AG08395 (cell line): ENCODE data around the gene PRRC2B.
A peak's percentile ranks its signal among the peaks of the same experiment; 100 is the strongest.
"Not testable (repeated sequence)": the region's sequence is repeated elsewhere in the genome, so short reads cannot be mapped to it uniquely, and the experiment has no call there.

Source experiments
- DNase-seq: peaks from one replicate; pipeline ENCODE4 v3.0.0; 2012; ENCODE audit warnings: mixed read lengths, low spot score

PRRC2B gene

DNA sequence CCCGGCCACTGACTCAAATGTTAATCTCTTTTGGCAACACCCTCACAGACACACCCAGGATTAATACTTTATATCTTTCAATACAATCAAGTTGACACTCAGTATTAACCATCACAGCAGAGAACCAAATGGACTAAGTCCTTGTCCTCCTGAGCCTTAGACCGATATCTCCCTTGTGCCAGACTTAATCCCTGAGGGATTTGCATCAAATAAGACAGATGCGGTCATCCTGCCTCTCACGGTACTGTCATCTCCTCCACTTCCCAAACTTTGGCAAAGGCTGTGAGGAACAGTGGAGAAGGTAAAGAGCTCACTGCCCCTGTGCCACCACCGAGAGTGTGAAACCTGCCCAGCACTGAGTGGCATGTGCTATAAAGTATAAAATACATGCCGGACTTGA lies 6.5 kb upstream of the PRRC2B start:
- DNase-seq, result no peak

GRCh38 chr9:131391020-131391419 lies 2.9 kb upstream of the PRRC2B start:
- DNase-seq, result no peak

DNA sequence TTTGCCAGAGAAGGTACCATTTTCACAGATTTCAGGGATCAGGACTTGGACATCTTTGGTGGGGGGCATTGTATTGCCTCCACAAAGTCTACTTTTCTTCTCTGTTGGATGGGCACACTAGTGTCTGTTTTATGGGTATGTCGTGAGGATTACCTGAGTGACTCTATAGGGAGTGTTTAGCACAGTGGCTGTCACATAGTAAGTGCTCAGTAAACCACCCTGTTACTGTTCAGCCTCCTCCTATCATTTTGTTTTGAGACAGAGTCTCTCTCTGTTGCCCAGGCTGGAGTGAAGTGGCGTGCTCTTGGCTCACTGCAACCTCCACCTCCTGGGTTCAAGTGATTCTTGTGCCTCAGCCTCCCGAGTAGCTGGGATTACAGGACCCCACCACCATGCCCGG lies 2.4 kb upstream of the PRRC2B start:
- DNase-seq, result no peak

DNA sequence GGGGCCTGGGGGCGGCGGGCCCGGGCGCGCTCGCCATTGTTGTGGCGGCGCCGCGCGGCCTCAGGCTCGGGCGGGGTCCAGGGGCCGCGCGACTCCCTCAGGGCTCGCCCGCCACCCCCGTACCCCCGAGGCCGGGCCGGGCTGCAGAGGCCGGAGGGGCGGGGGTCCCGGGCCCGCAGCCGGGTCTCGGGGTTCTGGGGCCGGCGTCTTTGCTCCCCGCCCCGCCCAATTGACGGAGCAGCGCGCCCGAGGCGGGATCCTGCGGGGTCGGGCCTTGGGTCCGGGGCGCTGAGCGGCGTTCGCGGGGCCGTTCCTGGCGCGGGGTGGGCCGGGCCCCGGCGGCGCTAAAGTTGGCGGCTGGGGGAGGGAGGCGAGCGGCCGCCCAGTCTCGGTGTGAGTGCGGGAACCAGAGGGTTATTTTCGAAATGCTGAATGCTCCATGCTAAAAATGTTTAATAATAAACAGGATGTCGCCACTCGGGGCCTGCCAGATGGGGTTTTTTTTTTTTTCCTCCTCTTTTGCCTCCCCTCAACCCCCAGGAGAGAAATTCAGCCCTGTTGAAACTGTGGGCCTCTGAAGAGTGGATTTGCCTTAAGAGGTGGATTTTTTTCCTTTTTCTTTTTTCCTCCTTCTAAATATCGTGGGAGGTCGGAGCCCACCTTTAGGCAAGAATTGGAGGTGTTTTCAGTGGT lies 724 bp downstream of the PRRC2B start:
- peak; percentile 58 for DNase-seq

GRCh38 chr9:131395157-131396098 lies 1.5 kb downstream of the PRRC2B start:
- DNase-seq, result no peak

DNA sequence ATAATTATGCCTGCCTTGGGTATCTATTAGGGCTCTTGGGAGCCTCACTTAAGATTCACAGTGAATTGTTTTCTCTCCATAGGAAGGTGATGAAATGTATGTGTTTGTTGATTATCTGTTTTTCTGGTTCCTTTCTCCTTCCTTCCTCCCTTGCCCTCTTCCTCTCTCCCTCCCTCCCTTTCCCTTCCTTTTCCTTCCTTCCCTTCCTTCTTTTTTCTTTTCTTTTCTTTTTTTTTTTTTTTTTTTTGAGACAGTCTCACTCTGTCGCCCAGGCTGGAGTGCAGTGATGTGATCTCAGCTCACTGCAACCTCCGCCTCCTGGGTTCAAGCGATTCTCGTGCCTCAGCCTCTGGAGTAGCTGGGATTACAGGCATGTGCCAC lies 2.2 kb downstream of the PRRC2B start:
- not testable (repeated sequence) for DNase-seq

DNA sequence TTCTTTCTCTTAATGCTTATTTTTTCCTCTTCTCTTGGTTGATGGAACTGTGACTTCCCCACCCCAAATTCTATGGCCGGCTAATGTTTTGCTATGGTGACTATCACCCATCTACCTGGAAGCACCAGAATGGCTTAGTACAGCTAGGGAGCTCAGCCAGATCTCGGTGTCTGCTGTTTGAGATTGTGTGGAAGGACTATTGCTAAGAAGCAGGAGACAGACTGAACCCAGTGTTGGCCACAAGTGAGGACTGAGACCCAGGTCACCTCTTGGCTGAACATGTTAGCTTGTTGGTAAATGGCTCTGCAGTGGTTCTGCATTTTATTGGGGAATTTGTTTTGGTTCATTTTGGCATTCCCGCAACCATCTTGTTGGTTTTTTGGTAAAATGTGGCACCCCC lies 2.7 kb downstream of the PRRC2B start:
- no peak for DNase-seq

- peak; percentile 33 for DNase-seq
These were observed 3.4 kb downstream of the PRRC2B start for GRCh38 chr9:131397100-131397790.

- no peak for DNase-seq
These were observed 4.3 kb downstream of the PRRC2B start for GRCh38 chr9:131398204-131398603.

GRCh38 chr9:131399972-131400371 lies 6.1 kb downstream of the PRRC2B start:
- no peak for DNase-seq

GRCh38 chr9:131400627-131401026 lies 6.7 kb downstream of the PRRC2B start:
- DNase-seq, result no peak

DNA sequence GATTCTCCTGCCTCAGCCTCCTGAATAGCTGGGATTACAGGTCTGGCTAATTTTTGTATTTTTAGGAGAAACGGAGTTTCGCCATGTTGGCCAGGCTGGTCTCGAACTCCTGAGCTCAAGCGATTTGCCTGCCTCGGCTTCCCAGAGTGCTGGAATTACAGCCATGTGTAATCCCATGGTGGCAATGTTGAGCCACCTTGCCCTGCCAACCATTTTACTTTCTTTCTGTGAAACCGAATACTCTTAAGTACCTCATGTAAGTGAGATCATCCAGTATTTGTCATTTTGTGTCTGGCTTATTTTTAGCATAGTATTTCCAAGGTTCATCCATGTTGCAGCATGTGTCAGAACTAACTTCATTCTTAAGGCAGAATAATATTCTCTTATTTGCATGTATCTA lies 8.2 kb downstream of the PRRC2B start:
- no peak for DNase-seq

DNA sequence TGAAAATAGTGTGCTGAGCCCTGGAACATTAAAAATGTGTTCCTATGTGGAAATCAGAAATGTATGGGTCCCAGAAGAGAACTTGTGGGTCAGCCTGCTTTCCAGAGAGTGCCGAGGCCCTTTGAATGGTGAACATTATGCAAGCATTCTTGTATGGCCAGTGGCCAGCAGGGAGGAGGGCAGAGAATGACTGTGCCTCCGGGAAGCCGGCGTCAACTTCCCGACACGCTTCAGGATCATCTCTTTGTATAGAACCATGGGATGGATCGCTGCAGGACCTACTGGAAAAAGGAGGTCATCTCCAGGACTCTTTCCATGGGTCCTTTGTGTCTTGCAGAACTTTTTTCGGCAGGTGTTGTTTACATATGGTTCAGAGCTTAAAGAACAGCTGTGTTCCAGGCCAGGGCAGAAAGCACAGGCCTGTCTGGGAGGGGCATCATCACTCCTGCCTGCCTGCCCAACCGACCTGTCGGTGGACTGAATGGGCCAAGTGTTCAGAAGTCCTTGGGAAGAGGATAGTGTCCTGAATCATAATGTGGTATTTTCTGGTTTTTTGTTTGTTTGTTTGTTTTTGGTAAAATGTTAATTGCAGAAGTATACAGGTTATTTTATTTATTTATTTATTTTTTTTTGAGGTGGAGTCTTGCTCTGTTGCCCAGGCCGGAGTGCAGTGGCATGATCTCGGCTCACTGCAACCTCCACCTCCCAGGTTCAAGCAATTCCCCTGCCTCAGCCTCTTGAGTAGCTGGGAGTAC lies 9.0 kb downstream of the PRRC2B start:
- peak; percentile 85 for DNase-seq

DNA sequence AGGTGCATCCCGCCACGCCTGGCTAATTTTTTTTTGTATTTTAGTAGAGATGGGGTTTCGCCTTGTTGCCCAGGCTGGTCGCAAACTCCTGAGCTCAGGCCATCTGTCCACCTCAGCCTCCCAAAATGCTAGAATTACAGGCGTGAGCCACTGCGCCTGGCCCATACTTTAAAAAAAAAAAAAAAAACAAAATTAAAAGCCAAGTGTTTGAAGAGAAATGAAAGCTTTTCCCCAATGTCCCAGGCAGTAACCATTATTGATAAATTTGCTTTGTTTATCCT lies 9.5 kb downstream of the PRRC2B start:
- DNase-seq, result no peak

DNA sequence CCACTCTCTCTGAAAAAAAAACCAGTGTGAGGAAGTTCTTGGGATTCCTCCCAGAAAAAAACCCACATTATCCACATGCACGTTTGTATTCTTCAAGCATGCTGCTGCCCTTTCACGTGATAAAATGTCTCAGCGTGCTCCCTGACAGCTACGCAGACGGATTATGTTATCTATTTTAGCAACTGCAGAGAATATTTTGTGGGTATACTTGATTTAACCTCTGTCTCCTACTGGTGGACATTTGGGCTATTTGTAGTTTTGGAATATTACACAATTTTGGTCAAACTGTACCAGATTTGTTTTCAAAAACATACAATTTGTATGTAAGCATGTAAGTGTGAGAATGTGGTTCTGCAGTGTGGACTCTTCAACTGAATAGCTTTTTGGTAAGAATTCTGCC lies 10.7 kb downstream of the PRRC2B start:
- peak; percentile 37 for DNase-seq

DNA sequence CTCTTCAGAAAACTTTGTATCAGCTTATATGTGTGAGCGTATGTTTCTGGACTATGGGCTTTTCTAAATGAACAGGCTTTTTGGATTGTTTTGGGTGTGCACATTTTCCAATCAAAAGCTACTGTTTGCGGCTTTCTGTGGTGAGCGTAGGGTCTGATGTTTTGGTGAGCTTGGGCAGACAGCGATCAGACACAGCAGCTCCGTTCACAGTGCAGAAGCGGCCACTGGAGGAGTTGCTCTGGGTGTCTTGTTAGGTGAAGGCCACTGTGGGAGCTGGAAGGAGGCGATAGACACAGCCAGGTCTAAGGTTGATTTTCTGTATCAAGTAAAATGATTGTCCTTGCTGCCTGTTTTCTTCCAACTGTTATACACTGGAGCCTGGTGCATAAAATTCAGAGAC lies 11.1 kb downstream of the PRRC2B start:
- no peak for DNase-seq

DNA sequence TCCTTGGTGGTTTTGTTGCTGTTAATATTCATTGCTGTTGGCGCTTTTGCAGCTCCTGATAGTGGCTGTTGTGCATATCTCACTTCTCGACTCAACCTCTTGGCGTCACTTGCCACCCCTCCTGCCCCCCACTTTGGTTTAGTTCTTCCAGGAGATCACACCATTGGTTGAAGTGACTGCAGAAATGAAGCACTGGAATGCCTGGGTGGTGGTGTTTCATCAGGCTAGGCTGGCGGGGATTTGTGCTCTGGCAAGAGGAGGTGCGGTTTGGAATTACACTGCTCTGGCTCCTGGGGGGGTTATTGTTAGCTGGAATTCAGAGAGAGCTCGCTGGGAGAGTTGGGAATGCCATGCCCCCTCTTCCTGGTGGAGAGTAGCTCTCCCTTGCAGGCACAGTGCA lies 11.5 kb downstream of the PRRC2B start:
- peak; percentile 71 for DNase-seq

GRCh38 chr9:131405858-131406537 lies 12.1 kb downstream of the PRRC2B start:
- no peak for DNase-seq

DNA sequence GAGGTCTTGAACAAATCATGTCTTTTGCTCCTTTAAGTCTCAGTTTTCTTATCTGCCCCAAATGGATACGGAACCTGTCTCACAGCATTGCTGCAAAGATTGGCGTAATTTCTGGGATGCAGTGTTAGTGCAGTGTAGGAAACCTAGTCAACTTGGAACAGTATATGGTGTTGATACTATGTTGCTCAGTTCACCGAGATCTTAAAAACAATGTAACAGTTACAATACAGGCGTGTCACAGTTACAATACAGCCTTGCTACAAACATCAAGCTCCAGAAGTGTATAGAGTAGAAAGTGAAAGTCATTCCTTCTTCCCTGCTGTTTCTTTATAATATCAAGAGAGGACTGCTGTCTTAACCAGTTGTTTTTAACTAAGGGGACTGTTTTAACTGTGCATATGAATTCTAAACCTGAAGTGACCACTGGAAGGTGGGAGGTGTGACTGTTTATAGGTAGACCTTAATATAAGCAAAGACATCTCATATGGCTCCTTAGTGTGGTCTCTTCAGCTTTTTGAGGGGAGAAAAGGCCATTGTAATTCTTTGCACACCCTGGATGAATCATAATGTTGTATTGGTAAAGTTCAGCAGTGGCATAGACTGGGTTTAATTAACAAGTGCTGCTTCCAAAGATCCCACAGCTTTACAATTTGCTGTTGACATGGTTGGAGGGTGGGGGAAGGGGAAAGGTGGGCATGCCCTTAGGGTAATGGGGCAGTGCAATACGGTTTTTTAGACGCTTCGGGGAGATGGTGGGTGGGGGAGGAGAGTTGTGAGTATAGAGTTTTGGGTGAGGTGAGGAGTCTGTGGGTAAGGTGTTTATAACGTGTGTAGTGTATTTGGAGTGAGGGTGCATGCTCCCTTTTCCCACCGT lies 12.9 kb downstream of the PRRC2B start:
- DNase-seq, result peak; percentile 26

- peak; percentile 47 for DNase-seq
These were observed 13.9 kb downstream of the PRRC2B start for GRCh38 chr9:131407717-131408195.
